Measurements from ENCODE around the gene TPD52L2.
A peak's percentile ranks its signal among the peaks of the same experiment; 100 is the strongest.

TPD52L2 gene

GRCh38 chr20:63864978-63865640 is at the start of gene TPD52L2:
Gene TPD52L2 (plus strand): TSS chr20:63865270. CDS start chr20:63865366, 96 bp downstream.
- ATAC-seq, result peak; percentile 88 to 90

GRCh38 chr20:63815615-63816253 is 49.3 kb upstream of the TPD52L2 start:
- no peak for ATAC-seq

- peak in 1 of 2 donors; percentile 33 for ATAC-seq
These were observed 45.7 kb upstream of the TPD52L2 start for GRCh38 chr20:63819224-63819921.

GRCh38 chr20:63821811-63822210 is 43.3 kb upstream of the TPD52L2 start:
- ATAC-seq, result no peak

GRCh38 chr20:63822276-63822696 is 42.8 kb upstream of the TPD52L2 start:
- no peak for ATAC-seq

GRCh38 chr20:63823691-63824311 is 41.3 kb upstream of the TPD52L2 start:
- ATAC-seq, result no peak

GRCh38 chr20:63825331-63826118 is 39.5 kb upstream of the TPD52L2 start:
- no peak for ATAC-seq

GRCh38 chr20:63826753-63827152 is 38.3 kb upstream of the TPD52L2 start:
- ATAC-seq, result no peak

GRCh38 chr20:63828124-63828523 is 36.9 kb upstream of the TPD52L2 start:
- no peak for ATAC-seq

- no peak for ATAC-seq
These were observed 36.5 kb upstream of the TPD52L2 start for GRCh38 chr20:63828545-63828944.

GRCh38 chr20:63828951-63829350 is 36.1 kb upstream of the TPD52L2 start:
- ATAC-seq, result no peak

GRCh38 chr20:63829603-63829944 is 35.5 kb upstream of the TPD52L2 start:
- peak in 1 of 2 donors; percentile 19 for ATAC-seq

- no peak for ATAC-seq
These were observed 34.9 kb upstream of the TPD52L2 start for GRCh38 chr20:63829945-63830835.

- peak; percentile 50 to 57 for ATAC-seq
These were observed 34.1 kb upstream of the TPD52L2 start, which contains the start of gene ZBTB46 for GRCh38 chr20:63830841-63831588. Gene ZBTB46 (minus strand): TSS chr20:63831264. CDS start chr20:63790757, 40,507 bp downstream.

GRCh38 chr20:63831646-63831992 is 33.5 kb upstream of the TPD52L2 start:
- no peak for ATAC-seq

GRCh38 chr20:63831993-63832686 is 32.9 kb upstream of the TPD52L2 start:
- ATAC-seq, result no peak

GRCh38 chr20:63833776-63834490 is 31.1 kb upstream of the TPD52L2 start:
- no peak for ATAC-seq

GRCh38 chr20:63834491-63834880 is 30.6 kb upstream of the TPD52L2 start:
- ATAC-seq, result no peak
